Hepatocyte (in vitro differentiated cells): ENCODE data around the gene PITPNC1. TPM values are rescaled to one million over a fixed set of nuclear protein-coding genes. Genes with fewer than 3 reads are reported as not detected.

Experiments
- DNase-seq: peaks from one replicate; pipeline ENCODE4 v3.0.0-alpha.2; 2016; ENCODE audit warnings: low spot score
- H2AFZ ChIP-seq: fragments of 200-600 bp; sonication (generic); 2 replicates; pipeline ENCODE4 v1.6.0; 2016; ENCODE audit warnings: antibody characterized with exemption, mild to moderate bottlenecking
- H3K27ac ChIP-seq: fragments of 200-600 bp; sonication (generic); 2 replicates; pipeline ENCODE4 v1.5.1; 2016; ENCODE audit warnings: mild to moderate bottlenecking
- H3K27me3 ChIP-seq: fragments of 200-600 bp; sonication (generic); 2 replicates; pipeline ENCODE4 v1.6.1; 2016
- H3K36me3 ChIP-seq: fragments of 200-600 bp; sonication (generic); replicated peaks from 2 replicates; pipeline ENCODE4 v1.5.1; 2016; ENCODE audit warnings: low read depth; ENCODE audit not compliant: insufficient read depth
- H3K4me1 ChIP-seq: fragments of 200-600 bp; sonication (generic); 2 replicates; pipeline ENCODE4 v1.5.1; 2016; ENCODE audit warnings: mild to moderate bottlenecking, moderate library complexity; ENCODE audit not compliant: insufficient read depth
- H3K4me2 ChIP-seq: fragments of 200-600 bp; sonication (generic); 2 replicates; pipeline ENCODE4 v1.6.0; 2016
- H3K4me3 ChIP-seq: fragments of 200-600 bp; sonication (generic); 2 replicates; pipeline ENCODE4 v1.5.1; 2016; ENCODE audit warnings: mild to moderate bottlenecking
- H3K79me2 ChIP-seq: fragments of 200-600 bp; sonication (generic); 2 replicates; pipeline ENCODE4 v1.6.0; 2017; ENCODE audit warnings: mild to moderate bottlenecking
- H3K9me2 ChIP-seq: fragments of 200-600 bp; sonication (generic); replicated peaks from 2 replicates; pipeline ENCODE4 v1.6.0; 2017; ENCODE audit warnings: mild to moderate bottlenecking; ENCODE audit not compliant: insufficient read depth
- H3K9me3 ChIP-seq: fragments of 200-600 bp; sonication (generic); 2 replicates; pipeline ENCODE4 v1.5.1; 2016; ENCODE audit warnings: low read depth, mild to moderate bottlenecking
- H4K20me1 ChIP-seq: fragments of 200-600 bp; sonication (generic); 2 replicates; pipeline ENCODE4 v1.6.0; 2016; ENCODE audit warnings: mild to moderate bottlenecking; ENCODE audit not compliant: insufficient read depth, poor library complexity, severe bottlenecking
- CTCF ChIP-seq: fragments of 200-600 bp; sonication (generic); IDR thresholded peaks from 2 replicates; pipeline ENCODE4 v1.5.1; 2016; ENCODE audit warnings: antibody characterized with exemption, mild to moderate bottlenecking; ENCODE audit not compliant: poor library complexity
- EZH2 ChIP-seq: fragments of 200-600 bp; sonication (generic); IDR thresholded peaks from 2 replicates; pipeline ENCODE4 v1.6.1; 2016; ENCODE audit warnings: antibody characterized with exemption, mild to moderate bottlenecking, borderline replicate concordance
- EZH2phosphoT487 ChIP-seq: fragments of 200-600 bp; sonication (generic); IDR thresholded peaks from one replicate; pipeline ENCODE4 v1.6.1; 2018; ENCODE audit warnings: antibody characterized with exemption, mild to moderate bottlenecking, low read depth, moderate library complexity; ENCODE audit not compliant: unreplicated experiment, severe bottlenecking
- WGBS: methylation state at CpG from one replicate; pipeline ENCODE4 v1.1.6; 2016; ENCODE audit warnings: low lambda C conversion rate; ENCODE audit errors: missing lambda C conversion rate; 5-methylcytosine and 5-hydroxymethylcytosine counted together
- polyA plus RNA-seq: library from polyadenylated mRNA; unstranded; fragments of >200 nt; fragmentation: Nextera tagmentation; extraction: Ambion mirVana; gene quantifications from 2 replicates; pipeline ENCODE4 v1.2.1, GENCODE V29; 2016
- total RNA-seq: library from RNA; depleted of rRNA; stranded (reverse); fragments of >200 nt; gene quantifications from 2 replicates; pipeline ENCODE4 v1.2.3, GENCODE V29; 2014

PITPNC1 gene
- total and polyA plus RNA-seq, 2 experiments from 2014 or later = 4.6 to 8.1 TPM

GRCh38 chr17:67662712-67663111 lies 285.6 kb downstream of the PITPNC1 start:
- H3K36me3 ChIP-seq = no peaks in the 10 kb centered on the region
- H3K4me1 ChIP-seq = no peaks in the 10 kb centered on the region
- no peak overlapping the region for H3K27ac ChIP-seq
- no peaks in the 10 kb centered on the region for H3K9me2 ChIP-seq
- TF ChIP-seq EZH2phosphoT487 (no peak), EZH2 (no peak), CTCF (no peak)
- no peak overlapping the region for H3K4me3 ChIP-seq
- H3K79me2 ChIP-seq = no peaks in the 10 kb centered on the region
- H2AFZ ChIP-seq = no peak overlapping the region
- H3K27me3 ChIP-seq = no peaks in the 10 kb centered on the region
- no peak overlapping the region for H3K4me2 ChIP-seq
- DNase-seq = no peak
- no peaks in the 10 kb centered on the region for H4K20me1 ChIP-seq
- no peaks in the 10 kb centered on the region for H3K9me3 ChIP-seq

- no peaks in the 10 kb centered on the region for H3K9me2 ChIP-seq
- TF ChIP-seq EZH2phosphoT487 (no peak), EZH2 (no peak), CTCF (no peak)
- no peak overlapping the region for H3K4me3 ChIP-seq
- no peaks in the 10 kb centered on the region for H3K9me3 ChIP-seq
- H4K20me1 ChIP-seq = no peaks in the 10 kb centered on the region
- H2AFZ ChIP-seq = no peak overlapping the region
- no peaks in the 10 kb centered on the region for H3K27me3 ChIP-seq
- H3K79me2 ChIP-seq = no peaks in the 10 kb centered on the region
- H3K4me2 ChIP-seq = no peak overlapping the region
- no peak overlapping the region for H3K27ac ChIP-seq
- WGBS = 90% methylated on average over 9 of the region's 9 CpGs
- no peak for DNase-seq
- no peaks in the 10 kb centered on the region for H3K4me1 ChIP-seq
- H3K36me3 ChIP-seq = no peaks in the 10 kb centered on the region
Observed at GRCh38 chr17:67663457-67663856, 286.4 kb downstream of the PITPNC1 start.

GRCh38 chr17:67666028-67666427 lies 288.9 kb downstream of the PITPNC1 start:
- no peaks in the 10 kb centered on the region for H3K79me2 ChIP-seq
- WGBS = 97% methylated on average over 4 of the region's 4 CpGs

GRCh38 chr17:67666710-67667109 lies 289.6 kb downstream of the PITPNC1 start:
- Histone ChIP-seq H4K20me1 (no peaks in the 10 kb centered on the region), H3K9me2 (no peaks in the 10 kb centered on the region), H3K4me3 (no peak overlapping the region), H3K4me2 (no peak overlapping the region), H3K36me3 (no peaks in the 10 kb centered on the region), H3K79me2 (no peaks in the 10 kb centered on the region), H3K27me3 (no peaks in the 10 kb centered on the region), H3K27ac (no peak overlapping the region), H3K4me1 (no peaks in the 10 kb centered on the region), H3K9me3 (no peaks in the 10 kb centered on the region), H2AFZ (no peak overlapping the region)
- DNase-seq = no peak
- 70% methylated on average over 2 of the region's 2 CpGs for WGBS
- no peak for TF ChIP-seq EZH2
- TF ChIP-seq CTCF = no peak
- no peak for TF ChIP-seq EZH2phosphoT487

More at GRCh38 chr17:67666028-67666427, 288.9 kb downstream of the PITPNC1 start:
- no peak for TF ChIP-seq EZH2phosphoT487
- DNase-seq = no peak
- no peak overlapping the region for H2AFZ ChIP-seq
- no peaks in the 10 kb centered on the region for H3K36me3 ChIP-seq
- H4K20me1 ChIP-seq = no peaks in the 10 kb centered on the region
- H3K4me2 ChIP-seq = no peak overlapping the region
- H3K4me1 ChIP-seq = no peaks in the 10 kb centered on the region
- H3K9me3 ChIP-seq = no peaks in the 10 kb centered on the region
- no peaks in the 10 kb centered on the region for H3K27me3 ChIP-seq
- no peak overlapping the region for H3K27ac ChIP-seq
- no peak overlapping the region for H3K4me3 ChIP-seq
- no peaks in the 10 kb centered on the region for H3K9me2 ChIP-seq
